HepG2 (cell line): ENCODE results near the gene NMT2. TPM values are rescaled to one million over a fixed set of nuclear protein-coding genes. Genes with fewer than 3 reads are reported as not detected.

Experiments
- CC2D1A ChIP-seq: sonication (generic); formaldehyde crosslinking; IDR thresholded peaks from 2 replicates; pipeline ENCODE4 v1.8.1; 2023; ENCODE audit warnings: mild to moderate bottlenecking, missing genetic modification reagents
- CEBPG ChIP-seq: IDR thresholded peaks from 2 replicates; pipeline ENCODE4 v1.6.1; 2016
- EP300 ChIP-seq, 3 experiments: sonication (generic) in 1 of 3; formaldehyde crosslinking in 1 of 3; IDR thresholded peaks; 2 replicates each; pipeline versions ENCODE4 v1.5.1 to v1.6.1; 2011 to 2020; ENCODE audit warnings: low read depth in 2 of 3, low read length in 2 of 3, borderline replicate concordance in 1 of 3, improper control_type of control experiment in 1 of 3, mild to moderate bottlenecking in 1 of 3, missing genetic modification reagents in 1 of 3, moderate library complexity in 1 of 3
- ESRRA ChIP-seq: sonication (generic); formaldehyde crosslinking; IDR thresholded peaks from 2 replicates; pipeline ENCODE4 v1.5.1; 2020; ENCODE audit warnings: mild to moderate bottlenecking, low read depth, missing genetic modification reagents
- HDAC1 ChIP-seq: sonication (generic); formaldehyde crosslinking; IDR thresholded peaks from 2 replicates; pipeline ENCODE4 v1.5.1; 2020; ENCODE audit warnings: mild to moderate bottlenecking, missing genetic modification reagents
- JUNB ChIP-seq: sonication (generic); formaldehyde crosslinking; IDR thresholded peaks from 2 replicates; pipeline ENCODE4 v1.8.0; 2022; ENCODE audit warnings: missing genetic modification reagents, mild to moderate bottlenecking, borderline replicate concordance
- LCORL ChIP-seq, 2 experiments: fragments of 450-650 bp in 1 of 2; sonication (generic) in 1 of 2; formaldehyde crosslinking in 1 of 2; IDR thresholded peaks; 2 replicates each; pipeline versions ENCODE4 v1.5.0 to v1.6.1; 2017 to 2020; ENCODE audit warnings: antibody characterized with exemption in 1 of 2, missing genetic modification reagents in 1 of 2
- SIX1 ChIP-seq: sonication (generic); formaldehyde crosslinking; IDR thresholded peaks from 2 replicates; pipeline ENCODE4 v1.4.0; 2020; ENCODE audit warnings: missing genetic modification reagents, borderline replicate concordance
- ZFP37 ChIP-seq: sonication (generic); formaldehyde crosslinking; IDR thresholded peaks from 2 replicates; pipeline ENCODE4 v1.4.0; 2020; ENCODE audit warnings: missing genetic modification reagents, borderline replicate concordance
- polyA plus RNA-seq, 8 experiments: library from polyadenylated mRNA; depleted of rRNA in 3 of 8; stranded (reverse) in 7 of 8; unstranded in 1 of 8; fragments of >200 nt; fragmentation: Illumina TruSeq in 4 of 8; extraction: Trizol in 4 of 8; gene quantifications; 2 replicates each; pipeline versions ENCODE4 v1.2.1 to v1.2.3, GENCODE V29; 2011 to 2016; ENCODE audit warnings: low read depth in 4 of 8, missing spikeins in 1 of 8, mixed read lengths in 1 of 8; ENCODE audit not compliant: insufficient read depth in 1 of 8
- total RNA-seq, 5 experiments: library from RNA; depleted of rRNA; stranded (reverse); fragments of >200 nt; fragmentation: Illumina TruSeq; extraction: Trizol; gene quantifications; 2 replicates each; pipeline ENCODE4 v1.2.3, GENCODE V29; 2016; ENCODE audit warnings: low read depth in 1 of 5
- TF ChIP-seq, protein P1 (sequence below): sonication (generic); formaldehyde crosslinking; IDR thresholded peaks from 2 replicates; pipeline ENCODE4 v1.5.0; 2020; ENCODE audit warnings: mild to moderate bottlenecking, missing genetic modification reagents, borderline replicate concordance
- TF ChIP-seq, protein P2 (sequence below), 2 experiments: fragments of 450-650 bp in 1 of 2; sonication (generic) in 1 of 2; formaldehyde crosslinking; IDR thresholded peaks; 2 replicates each; pipeline versions ENCODE4 v1.5.0 to v1.8.0; 2020 to 2022; ENCODE audit warnings: mild to moderate bottlenecking in 1 of 2, missing genetic modification reagents in 1 of 2
- TF ChIP-seq, protein P3 (sequence below): sonication (generic); formaldehyde crosslinking; IDR thresholded peaks from 2 replicates; pipeline ENCODE4 v1.8.0; 2022; ENCODE audit warnings: missing genetic modification reagents, mild to moderate bottlenecking, moderate library complexity, borderline replicate concordance
- TF ChIP-seq, protein P4 (sequence below): sonication (generic); formaldehyde crosslinking; IDR thresholded peaks from 2 replicates; pipeline ENCODE4 v1.4.0; 2020; ENCODE audit warnings: missing genetic modification reagents

NMT2 gene
- total and polyA plus RNA-seq, 2 of the 13 experiments (the other 11 are each of a cell fraction or from before 2014, with no cell fraction given) = 10.1 to 23.8 TPM

DNA sequence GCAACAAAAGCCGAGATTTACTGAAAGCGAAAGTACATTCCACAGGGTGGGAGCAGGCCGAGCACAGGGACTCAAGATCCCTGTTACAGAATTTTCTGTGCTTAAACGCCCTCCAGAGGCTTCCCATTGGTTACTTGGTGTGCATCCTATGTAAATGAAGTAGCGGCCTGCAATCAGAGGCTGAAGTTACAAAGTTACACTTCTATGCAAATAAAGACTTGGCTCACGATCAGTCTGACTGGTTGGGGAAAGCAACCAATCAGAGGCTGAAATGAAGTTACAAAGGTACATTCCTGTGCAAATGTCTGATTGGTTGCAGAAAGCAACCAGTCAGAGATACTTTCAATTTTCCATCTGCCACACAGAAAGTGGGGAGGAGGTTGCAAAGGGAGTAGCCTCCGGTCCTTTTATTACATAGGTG, 84.0 kb downstream of the NMT2 start (continued):
- TF ChIP-seq, protein P1, sequence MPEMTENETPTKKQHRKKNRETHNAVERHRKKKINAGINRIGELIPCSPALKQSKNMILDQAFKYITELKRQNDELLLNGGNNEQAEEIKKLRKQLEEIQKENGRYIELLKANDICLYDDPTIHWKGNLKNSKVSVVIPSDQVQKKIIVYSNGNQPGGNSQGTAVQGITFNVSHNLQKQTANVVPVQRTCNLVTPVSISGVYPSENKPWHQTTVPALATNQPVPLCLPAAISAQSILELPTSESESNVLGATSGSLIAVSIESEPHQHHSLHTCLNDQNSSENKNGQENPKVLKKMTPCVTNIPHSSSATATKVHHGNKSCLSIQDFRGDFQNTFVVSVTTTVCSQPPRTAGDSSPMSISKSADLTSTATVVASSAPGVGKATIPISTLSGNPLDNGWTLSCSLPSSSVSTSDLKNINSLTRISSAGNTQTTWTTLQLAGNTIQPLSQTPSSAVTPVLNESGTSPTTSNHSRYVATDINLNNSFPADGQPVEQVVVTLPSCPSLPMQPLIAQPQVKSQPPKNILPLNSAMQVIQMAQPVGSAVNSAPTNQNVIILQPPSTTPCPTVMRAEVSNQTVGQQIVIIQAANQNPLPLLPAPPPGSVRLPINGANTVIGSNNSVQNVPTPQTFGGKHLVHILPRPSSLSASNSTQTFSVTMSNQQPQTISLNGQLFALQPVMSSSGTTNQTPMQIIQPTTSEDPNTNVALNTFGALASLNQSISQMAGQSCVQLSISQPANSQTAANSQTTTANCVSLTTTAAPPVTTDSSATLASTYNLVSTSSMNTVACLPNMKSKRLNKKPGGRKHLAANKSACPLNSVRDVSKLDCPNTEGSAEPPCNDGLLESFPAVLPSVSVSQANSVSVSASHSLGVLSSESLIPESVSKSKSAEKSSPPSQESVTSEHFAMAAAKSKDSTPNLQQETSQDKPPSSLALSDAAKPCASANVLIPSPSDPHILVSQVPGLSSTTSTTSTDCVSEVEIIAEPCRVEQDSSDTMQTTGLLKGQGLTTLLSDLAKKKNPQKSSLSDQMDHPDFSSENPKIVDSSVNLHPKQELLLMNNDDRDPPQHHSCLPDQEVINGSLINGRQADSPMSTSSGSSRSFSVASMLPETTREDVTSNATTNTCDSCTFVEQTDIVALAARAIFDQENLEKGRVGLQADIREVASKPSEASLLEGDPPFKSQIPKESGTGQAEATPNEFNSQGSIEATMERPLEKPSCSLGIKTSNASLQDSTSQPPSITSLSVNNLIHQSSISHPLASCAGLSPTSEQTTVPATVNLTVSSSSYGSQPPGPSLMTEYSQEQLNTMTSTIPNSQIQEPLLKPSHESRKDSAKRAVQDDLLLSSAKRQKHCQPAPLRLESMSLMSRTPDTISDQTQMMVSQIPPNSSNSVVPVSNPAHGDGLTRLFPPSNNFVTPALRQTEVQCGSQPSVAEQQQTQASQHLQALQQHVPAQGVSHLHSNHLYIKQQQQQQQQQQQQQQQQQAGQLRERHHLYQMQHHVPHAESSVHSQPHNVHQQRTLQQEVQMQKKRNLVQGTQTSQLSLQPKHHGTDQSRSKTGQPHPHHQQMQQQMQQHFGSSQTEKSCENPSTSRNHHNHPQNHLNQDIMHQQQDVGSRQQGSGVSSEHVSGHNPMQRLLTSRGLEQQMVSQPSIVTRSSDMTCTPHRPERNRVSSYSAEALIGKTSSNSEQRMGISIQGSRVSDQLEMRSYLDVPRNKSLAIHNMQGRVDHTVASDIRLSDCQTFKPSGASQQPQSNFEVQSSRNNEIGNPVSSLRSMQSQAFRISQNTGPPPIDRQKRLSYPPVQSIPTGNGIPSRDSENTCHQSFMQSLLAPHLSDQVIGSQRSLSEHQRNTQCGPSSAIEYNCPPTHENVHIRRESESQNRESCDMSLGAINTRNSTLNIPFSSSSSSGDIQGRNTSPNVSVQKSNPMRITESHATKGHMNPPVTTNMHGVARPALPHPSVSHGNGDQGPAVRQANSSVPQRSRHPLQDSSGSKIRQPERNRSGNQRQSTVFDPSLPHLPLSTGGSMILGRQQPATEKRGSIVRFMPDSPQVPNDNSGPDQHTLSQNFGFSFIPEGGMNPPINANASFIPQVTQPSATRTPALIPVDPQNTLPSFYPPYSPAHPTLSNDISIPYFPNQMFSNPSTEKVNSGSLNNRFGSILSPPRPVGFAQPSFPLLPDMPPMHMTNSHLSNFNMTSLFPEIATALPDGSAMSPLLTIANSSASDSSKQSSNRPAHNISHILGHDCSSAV (CRISPR knock-in tag) = no peak
- TF ChIP-seq SIX1 (CRISPR knock-in tag) (no peak), CC2D1A (no peak), JUNB (CRISPR knock-in tag) (no peak), EP300 (IDR thresholded peaks at IDR 0.05; ENCODE audit: low read depth in 2 of 2, low read length in 2 of 2) (peak in 1 of 2 experiments; percentile 18; a peak in 1 of 4 replicates), EP300 (CRISPR knock-in tag; IDR thresholded peaks at IDR 0.05; ENCODE audit: borderline replicate concordance) (no peak), CEBPG (peak; percentile 49; the same call in 1 of the 2 replicates), HDAC1 (CRISPR knock-in tag) (no peak; the same call in 1 of the 2 replicates), ZFP37 (CRISPR knock-in tag) (no peak), ESRRA (no peak), LCORL (IDR thresholded peaks at IDR 0.05) (no peak), LCORL (CRISPR knock-in tag; IDR thresholded peaks at IDR 0.05) (no peak)
- TF ChIP-seq, protein P2, sequence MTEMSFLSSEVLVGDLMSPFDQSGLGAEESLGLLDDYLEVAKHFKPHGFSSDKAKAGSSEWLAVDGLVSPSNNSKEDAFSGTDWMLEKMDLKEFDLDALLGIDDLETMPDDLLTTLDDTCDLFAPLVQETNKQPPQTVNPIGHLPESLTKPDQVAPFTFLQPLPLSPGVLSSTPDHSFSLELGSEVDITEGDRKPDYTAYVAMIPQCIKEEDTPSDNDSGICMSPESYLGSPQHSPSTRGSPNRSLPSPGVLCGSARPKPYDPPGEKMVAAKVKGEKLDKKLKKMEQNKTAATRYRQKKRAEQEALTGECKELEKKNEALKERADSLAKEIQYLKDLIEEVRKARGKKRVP (CRISPR knock-in tag; IDR thresholded peaks at IDR 0.05) = peak in 1 of 2 experiments; percentile 62; a peak in 1 of 4 replicates
- TF ChIP-seq, protein P3, sequence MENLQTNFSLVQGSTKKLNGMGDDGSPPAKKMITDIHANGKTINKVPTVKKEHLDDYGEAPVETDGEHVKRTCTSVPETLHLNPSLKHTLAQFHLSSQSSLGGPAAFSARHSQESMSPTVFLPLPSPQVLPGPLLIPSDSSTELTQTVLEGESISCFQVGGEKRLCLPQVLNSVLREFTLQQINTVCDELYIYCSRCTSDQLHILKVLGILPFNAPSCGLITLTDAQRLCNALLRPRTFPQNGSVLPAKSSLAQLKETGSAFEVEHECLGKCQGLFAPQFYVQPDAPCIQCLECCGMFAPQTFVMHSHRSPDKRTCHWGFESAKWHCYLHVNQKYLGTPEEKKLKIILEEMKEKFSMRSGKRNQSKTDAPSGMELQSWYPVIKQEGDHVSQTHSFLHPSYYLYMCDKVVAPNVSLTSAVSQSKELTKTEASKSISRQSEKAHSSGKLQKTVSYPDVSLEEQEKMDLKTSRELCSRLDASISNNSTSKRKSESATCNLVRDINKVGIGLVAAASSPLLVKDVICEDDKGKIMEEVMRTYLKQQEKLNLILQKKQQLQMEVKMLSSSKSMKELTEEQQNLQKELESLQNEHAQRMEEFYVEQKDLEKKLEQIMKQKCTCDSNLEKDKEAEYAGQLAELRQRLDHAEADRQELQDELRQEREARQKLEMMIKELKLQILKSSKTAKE (CRISPR knock-in tag) = no peak
- TF ChIP-seq, protein P4, sequence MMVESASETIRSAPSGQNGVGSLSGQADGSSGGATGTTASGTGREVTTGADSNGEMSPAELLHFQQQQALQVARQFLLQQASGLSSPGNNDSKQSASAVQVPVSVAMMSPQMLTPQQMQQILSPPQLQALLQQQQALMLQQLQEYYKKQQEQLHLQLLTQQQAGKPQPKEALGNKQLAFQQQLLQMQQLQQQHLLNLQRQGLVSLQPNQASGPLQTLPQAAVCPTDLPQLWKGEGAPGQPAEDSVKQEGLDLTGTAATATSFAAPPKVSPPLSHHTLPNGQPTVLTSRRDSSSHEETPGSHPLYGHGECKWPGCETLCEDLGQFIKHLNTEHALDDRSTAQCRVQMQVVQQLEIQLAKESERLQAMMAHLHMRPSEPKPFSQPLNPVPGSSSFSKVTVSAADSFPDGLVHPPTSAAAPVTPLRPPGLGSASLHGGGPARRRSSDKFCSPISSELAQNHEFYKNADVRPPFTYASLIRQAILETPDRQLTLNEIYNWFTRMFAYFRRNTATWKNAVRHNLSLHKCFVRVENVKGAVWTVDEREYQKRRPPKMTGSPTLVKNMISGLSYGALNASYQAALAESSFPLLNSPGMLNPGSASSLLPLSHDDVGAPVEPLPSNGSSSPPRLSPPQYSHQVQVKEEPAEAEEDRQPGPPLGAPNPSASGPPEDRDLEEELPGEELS = no peak
